HG03135 (cell line): ENCODE measurements around the gene NRP1.
"Not testable (repeated sequence)": the region's sequence is repeated elsewhere in the genome, so short reads cannot be mapped to it uniquely, and the experiment has no call there.

Source experiments
- ATAC-seq: cut with Tn5 transposase; IDR thresholded peaks from one replicate; pipeline ENCODE4 v1.9.1; 2021; ENCODE audit warnings: mild to moderate bottlenecking, moderate library complexity; ENCODE audit not compliant: unreplicated experiment

NRP1 gene

DNA sequence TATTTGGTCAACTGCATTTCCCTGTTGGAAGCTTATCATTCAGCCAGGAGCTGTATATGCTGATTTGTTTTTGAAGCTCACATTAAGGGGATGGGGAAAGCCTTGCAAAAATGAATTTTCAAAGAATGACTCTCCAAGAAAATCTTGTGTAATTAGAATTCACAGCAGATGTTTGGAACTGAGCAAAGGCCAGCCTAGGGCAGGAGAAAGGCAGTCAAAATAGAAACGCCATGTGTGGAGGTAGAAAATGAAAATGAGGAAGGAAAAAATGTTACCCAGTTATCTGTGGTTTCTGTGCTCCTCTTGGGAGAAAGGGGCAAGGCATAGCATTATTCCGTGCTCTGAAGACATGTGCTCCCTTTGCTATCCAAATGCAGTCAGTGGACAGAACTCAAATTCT lies 93.5 kb downstream of the NRP1 start:
- no peak for ATAC-seq

DNA sequence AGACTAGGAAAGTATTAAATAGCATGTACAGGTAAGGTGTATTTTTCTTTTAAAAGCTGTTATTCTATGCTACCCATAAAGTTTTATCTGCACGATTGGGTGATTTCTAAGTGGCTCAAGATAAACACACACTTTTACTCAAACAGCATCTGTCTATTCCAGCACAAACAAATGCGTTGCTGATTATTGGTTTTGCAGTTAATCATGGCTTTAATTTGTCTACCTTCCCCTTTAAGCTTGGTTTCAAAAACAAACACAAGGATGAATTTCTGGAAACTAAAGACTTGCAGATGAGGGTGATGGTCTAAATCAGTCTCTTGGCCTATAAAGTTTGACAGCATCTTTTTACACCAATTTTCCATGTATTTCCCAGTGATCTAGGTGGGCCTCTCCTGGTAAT lies 94.2 kb downstream of the NRP1 start:
- ATAC-seq = no peak

DNA sequence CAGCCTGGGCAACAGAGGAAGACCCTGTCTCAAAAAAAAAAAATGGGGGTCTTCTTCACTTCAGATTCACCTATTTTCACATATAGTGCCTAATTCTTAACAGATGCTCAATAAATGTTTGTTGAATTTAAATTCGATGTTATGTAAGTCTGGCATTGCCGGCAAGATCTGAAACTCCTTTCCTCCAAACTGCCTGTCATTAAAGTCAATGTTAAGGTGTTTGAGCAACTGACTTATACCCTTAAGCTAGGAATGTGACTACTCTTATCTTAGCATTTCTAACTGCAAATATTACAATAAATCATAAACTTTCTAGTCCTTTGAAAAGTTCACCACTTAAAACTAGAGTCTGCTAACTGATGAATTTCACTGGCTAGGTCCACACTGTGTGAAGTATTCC lies 95.2 kb downstream of the NRP1 start:
- no peak for ATAC-seq

DNA sequence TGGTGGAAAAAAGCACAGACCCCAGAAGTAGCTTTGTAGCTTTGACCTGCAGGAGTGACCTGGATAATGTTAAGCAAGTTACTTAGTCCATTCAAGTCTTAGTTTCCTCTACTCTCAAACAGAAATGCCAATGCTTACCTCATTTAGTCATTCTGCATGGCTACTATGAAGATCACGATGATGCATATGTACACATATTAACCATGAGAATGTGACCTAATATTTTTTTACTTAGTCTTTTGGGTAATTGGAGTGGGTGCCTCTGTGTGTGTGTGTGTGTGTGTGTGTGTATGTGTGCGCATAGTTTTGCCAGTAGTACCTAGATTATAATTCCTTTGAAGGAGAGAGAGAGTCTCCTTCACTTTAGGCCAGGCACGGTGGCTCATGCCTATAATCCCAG lies 95.8 kb downstream of the NRP1 start:
- ATAC-seq = no peak

DNA sequence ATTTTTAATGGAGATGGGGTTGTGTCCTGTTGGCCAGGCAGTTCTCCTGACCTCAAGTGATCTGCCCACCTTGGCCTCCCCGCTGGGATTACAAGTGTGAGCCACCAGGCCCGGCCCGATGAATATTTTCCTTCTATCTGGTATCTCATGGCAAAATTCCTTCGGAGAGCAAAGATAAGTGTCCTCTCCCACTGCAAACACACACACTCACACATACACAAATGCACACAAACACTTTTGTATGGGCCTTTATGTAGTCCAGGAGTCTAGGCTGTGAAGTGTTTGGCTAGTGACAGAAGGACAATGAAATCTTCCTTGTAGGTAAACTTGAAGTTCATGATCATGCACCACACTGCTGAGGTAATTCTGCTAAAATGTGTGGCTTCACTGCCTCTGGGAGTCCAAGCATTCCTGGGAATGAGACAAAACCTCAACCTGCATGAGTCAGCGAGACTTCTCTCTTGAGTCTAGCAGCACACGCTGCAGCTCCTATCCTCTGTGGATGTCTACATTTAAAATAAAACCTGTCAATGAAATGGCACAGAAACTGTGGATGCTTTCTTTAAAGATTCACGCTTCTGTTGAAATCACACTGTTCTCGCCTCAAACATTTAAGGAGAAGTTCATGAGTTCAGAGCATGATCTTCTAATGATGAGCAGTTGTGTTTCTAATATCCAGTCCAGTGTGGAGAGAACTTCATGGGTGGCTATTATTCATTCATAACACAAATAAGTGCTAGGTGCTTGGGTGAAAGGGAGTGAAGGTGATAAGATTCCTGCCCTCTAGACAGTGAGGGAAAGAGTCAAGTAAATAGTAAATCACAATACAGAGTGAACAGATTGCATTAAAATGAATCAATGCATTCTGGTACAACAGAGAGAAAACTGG lies 96.5 kb downstream of the NRP1 start:
- no peak for ATAC-seq

DNA sequence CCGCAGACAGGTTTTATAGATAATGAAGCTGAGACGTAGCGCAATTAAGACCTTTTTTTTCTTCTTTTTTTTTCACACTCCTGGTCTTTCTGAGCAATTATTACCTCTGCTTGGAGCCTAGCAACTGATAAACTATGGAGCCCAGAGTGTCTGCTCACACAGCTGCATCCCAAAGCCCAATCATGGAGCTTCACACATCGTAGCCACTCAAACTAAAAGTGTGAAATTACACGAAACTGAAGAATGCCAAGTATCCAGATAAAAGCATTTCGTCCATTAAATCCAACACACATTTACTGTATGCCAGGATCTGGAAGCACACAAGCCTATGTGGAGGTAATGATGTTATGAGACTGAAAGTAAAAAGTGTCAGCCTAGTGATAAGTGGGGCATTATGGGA lies 97.6 kb downstream of the NRP1 start:
- no peak for ATAC-seq

DNA sequence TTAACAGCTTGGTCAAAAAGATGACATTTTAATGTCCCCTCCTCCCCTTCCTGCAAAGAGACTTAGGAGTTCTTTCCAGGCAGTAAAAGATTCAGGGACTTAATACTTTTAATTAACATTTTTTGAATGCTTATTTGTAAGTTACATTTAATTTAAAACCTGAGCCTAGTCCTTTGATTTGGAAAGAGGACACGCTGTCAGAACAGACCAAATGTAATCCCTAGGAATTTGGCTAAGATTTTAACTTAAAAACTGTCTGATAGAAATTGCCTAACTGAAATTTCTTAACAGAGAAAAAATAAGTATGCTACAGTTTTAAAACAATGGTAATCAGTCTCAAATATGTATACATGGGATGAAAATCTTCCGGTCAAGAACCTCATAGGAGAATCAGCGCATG lies 98.5 kb downstream of the NRP1 start:
- ATAC-seq = no peak

DNA sequence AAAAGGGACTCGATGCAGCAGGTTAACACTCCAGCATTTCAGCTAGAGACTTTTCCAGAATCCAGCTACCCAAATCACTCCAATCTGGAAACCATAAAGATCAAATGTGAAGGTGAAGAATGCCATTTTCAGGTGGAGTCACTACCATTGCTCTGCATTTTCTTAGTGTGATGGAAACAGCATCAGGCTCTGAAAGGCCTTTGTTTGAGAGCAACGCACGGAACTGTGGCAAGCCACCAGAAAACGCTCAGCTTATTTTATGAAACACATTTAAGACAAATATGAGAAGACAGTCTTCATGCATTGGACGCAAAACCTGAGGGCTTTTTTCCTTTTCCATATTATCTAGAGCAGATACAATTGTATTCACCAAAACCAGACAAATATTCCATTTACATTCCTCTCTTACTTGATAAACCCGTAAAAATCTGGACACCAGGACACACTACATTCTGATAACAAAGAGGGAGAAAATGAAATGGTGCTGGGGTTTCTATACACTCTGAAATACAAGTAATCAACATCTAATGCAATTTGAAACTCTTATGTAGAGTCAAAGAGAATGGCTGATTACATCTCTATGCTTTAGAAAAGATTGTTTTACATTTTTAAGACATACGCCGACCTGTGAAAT lies 99.1 kb downstream of the NRP1 start:
- no peak for ATAC-seq

DNA sequence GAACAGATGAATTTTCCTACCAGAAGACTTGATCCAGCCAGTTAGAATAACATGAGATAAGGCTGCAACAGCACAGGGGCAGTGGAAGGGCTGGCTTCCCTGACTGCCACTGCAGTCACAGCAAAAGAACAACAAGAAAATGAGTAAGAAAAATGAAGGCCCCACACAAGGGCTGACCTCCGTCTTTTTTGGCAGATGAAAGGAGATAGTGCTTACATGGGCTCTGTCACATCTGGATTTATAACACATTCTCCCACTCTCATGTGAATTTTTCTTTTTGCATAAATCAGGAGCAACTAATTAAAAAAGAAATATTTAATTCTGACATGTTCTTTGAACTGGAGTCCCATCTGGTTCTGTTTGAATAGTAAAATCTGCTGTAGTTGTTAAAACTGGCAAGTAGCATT lies 99.6 kb downstream of the NRP1 start:
- ATAC-seq = no peak

DNA sequence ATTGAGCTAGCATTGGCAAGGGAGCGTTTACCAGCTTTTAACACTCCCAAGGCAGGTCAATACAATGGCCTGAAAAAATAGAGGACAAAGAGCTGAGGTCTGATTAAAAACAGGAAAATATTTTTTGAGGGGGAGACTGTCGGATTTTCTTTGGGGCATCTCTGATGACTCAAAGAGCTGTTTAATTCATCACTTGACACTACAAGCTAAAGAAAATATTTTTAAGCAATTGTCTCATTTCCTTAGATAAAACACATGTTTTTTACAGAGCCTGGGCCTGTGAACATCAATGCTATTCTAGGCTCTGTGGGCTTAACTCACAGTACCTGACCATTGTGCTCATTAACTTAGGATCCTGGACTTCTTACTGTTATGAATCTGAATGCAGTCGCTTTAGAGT lies 100.8 kb downstream of the NRP1 start:
- no peak for ATAC-seq

DNA sequence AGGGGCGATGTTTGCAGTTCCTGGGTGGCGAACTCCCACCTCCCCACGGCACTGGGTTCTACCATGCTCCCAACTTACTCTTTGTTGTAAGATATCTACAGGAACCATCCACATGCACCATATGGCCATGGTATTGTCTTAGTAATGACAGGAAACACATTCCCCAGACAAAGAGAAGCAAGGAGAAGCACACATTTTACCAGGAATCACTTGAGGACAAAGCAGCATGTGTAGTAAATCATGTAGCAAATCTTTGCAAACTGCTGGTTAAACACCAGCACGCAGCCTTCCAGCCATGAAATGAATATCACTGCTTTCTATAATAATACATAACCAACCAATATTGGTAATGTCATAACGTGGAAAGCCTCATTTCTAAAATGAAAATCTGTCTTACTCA lies 101.2 kb downstream of the NRP1 start:
- ATAC-seq = no peak

DNA sequence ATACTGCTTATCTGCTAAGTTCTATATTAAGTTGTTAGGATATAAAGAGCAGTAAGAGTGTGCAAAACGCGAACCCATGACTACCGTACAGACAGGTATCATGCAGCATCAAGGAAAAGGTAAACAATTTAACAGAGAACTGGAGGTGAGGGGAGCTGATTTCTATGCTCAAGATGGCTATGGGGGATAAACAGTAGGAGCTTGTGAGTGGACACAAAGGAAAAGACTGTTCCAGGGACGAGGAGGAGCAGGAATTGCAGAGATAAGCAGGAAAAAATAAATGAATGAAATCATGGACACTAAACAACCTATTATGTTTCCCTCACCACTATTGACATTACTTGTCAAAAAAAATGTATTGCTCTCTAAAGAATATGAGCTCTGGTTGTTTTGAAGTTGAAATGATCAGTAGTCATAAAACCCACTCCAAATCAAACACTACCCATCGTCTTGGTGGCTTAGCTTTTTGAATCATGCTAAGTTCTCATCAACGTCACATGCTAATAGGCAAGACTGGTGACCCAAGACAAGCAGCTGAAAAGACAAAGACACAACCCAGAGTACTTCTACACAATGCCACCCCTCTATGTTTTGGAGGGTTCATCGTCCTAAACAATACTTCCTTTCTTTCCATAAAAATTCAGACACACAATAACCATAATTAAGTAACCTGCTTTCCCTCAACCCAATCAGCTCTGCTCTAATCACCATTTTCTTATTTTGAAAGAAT lies 102.7 kb downstream of the NRP1 start:
- ATAC-seq = no peak

DNA sequence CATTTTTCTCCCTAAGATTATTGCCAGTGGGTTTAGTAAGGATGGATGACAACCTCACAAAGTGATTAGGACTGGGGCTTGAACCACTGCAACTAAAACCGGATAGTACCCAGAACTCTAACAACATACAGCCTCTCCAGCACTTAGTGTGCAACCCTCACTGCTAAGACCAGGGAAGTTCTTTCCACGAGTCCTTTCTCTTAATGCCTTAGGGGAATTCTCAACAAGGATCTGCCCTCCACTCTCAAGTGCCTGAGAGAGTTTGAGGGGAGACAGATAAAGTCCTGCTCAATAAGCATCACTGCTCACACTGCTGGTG lies 104.6 kb downstream of the NRP1 start:
- ATAC-seq = no peak

DNA sequence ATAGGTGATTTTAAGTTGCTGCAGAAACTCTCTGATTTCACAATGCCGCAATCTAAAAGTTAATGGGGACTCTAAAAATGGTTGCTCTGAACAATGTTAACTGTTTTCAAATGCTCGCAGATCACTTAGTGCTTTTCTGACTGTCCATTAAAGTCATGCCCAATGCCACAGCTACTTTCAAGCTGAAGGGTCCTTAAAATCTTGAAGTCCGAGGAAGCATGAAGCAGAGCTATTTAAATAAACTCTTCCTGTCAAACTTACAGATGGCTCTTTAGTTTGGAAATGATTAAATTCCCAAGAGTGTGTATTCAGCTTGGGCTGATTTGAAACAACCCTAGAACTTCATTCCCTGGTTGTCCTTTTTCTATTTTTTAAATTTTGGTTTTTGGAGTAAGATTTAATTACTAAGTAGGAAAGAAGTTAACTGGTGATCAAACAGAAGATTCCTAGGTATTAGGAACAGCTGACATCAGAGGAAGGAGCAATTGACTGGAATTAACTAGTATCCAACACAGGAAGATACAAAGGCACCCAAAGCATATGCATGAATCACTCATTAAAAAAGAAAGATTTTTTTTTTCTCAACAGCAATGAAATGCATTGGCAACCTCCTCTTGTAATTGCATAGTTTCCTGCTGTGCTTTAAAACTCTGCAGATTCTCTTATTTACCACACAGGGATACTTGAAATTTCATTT lies 105.1 kb downstream of the NRP1 start:
- ATAC-seq = no peak

DNA sequence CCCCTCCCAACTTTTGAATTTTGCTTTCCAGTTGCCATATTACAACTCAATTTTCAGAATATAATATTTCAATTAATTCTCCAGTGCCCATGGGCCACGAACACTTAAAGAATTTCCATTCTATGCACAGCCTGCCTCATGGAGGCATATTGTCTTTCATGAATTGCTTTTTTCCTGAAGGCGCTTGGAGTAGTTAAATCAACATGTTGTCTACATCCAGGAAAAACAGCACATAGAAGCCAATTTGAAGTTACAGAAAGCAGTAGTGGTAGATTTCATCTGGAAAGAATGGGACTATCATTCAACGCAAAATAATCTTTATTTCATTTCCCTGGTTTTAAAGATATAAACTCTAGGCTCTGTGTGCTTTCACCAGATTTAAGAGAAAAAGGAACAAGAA lies 106.0 kb downstream of the NRP1 start:
- ATAC-seq = no peak

DNA sequence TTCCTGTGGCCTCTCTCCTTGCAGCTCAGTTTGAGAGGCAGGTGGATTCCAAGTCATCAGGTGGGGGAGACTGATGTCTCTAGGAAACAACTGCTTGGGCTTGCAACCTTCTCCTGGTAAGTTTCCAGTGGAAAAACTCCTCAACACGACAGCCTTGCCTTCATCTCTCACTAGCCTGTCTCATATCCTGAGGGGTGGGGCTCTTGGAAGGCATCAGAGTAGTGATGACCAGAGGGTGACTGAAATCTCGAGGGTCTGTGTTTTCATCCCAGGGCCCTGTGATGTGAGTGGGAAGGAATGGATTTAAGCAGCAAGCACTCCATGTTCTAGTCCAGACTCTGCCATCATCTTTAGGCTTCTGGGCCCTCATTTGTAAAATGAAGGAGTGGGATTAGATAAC lies 107.0 kb downstream of the NRP1 start:
- no peak for ATAC-seq

DNA sequence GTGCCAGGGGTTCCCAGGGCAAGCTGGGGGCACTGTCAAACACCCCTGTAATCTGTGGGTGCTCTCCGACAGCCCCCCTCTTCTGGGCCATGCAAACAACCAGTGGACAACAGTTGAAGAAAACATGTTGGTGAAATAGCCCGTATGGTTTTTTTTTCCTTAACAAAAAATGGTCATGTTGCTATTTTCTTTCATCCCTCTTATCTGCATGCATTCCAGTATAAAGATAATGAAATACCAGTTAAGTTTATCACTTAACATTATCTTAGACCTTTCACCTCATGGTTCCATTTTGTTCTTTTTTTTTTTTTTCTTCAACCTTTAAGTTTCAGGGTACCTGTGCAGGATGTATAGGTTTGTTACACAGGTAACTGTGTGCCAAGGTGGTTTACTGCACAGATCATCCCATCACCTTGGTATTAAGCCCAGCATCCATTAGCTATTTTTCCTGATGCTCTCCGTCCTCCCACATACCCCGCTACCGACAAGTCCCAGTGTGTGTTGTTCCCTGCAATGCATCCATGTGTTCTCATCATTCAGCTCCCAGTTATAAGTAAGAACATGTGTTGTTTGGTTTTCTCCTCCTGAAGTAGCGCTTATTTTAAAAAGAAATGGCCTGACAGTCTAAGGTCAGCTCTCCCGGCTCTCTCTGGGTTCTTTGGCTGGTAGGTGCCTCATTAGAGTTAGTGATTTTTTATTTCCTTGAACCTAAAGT lies 110.1 kb downstream of the NRP1 start:
- no peak for ATAC-seq

DNA sequence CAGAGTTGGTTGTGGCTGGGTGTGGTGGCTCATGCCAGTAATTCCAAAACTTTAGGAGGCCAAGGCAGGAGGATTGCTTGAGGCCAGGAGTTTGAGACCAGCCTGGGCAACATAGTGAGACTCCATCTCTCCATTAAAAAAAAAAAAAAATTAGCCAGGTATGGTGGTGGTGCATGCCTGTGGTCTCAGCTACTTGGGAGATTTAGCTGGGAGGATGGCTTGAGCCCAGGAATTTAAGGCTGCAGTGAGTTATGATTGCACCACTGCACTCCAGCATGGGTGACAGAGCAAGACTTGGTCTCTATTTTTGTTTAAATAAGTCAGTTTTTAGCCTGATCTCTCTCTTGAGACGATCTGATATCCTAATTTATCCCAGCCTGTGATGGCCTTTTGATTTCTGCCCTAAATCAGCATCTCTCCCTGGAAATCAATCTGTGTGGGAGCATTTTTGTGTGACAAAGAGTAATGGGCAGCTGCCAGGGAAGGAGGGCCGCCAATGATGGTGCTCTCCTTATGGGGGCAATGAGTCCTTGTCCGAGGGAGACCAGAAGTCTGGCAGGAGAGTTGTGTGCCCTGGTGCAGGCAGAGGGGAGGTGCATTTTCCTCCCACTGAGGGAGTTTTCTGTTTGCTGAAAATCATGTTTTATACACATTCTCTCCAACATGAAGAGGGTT lies 111.0 kb downstream of the NRP1 start:
- no peak for ATAC-seq

DNA sequence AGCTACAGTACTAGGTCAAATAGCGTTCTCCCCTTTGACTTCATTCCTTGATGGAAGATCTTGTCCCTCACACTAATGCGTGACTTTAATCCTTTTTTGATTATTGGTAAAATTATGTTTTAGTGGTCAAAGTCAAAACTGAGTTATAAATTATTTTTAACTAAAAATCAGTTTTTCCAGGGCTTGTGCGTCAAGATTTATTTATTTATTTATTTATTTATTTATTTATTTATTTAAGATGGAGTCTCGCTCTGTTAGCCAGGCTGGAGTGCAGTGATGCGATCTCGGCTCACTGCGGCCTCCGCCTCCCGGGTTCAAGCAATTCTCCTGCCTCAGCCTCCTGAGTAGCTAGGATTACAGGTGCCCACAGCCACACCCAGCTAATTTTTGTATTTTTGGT lies 112.2 kb downstream of the NRP1 start:
- not testable (repeated sequence) for ATAC-seq

DNA sequence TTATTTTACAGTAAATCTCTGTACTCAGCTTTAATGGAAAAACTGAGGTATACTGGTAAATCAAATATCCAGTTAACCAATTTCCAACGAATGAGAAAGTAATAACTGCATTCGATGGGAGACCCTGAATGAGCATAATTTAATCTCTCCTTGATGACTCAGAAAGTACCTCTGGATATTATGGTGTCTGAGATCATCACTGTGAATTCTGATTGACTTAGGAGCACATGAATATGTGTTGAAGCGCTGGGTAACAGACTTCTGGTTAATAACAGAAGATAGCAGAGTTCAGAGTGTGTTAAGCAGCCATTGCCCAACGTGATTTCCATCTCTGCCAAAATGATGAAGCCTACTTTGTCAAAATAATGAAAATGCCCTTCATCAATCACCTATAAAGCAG lies 116.6 kb downstream of the NRP1 start:
- no peak for ATAC-seq
